Esophagus squamous epithelium (tissue), 4 donors: ENCODE data around the gene PRLH.

Source experiments
- CTCF ChIP-seq, 6 experiments: fragments of 450-650 bp in 4 of 6; fragments of 200-600 bp in 2 of 6; sonication (generic) in 2 of 6; IDR thresholded peaks; one replicate each; pipeline ENCODE4 v1.5.1; 2016 to 2019; ENCODE audit warnings: antibody characterized with exemption in 6 of 6, mild to moderate bottlenecking in 4 of 6, moderate library complexity in 4 of 6
- POLR2A ChIP-seq, 4 donors: fragments of 450-650 bp; IDR thresholded peaks; one replicate each; pipeline ENCODE4 v1.6.1; 2017; ENCODE audit warnings: antibody characterized with exemption in 4 of 4, mild to moderate bottlenecking in 4 of 4, moderate library complexity in 3 of 4

GRCh38 chr2:237596520-237597195, 30.3 kb downstream of the PRLH start:
- TF ChIP-seq CTCF (IDR thresholded peaks at IDR 0.05) (no peak), POLR2A (IDR thresholded peaks at IDR 0.05) (no peak)
